Keratinocyte (primary cell): ENCODE results near the gene RAPGEF4. TPM values are rescaled to one million over a fixed set of nuclear protein-coding genes. Genes with fewer than 3 reads are reported as not detected.
A peak's percentile ranks its signal among the peaks of the same experiment; 100 is the strongest.

Source experiments
- DNase-seq: peaks from one replicate; pipeline ENCODE4 v3.0.0-alpha.2; 2011; ENCODE audit warnings: low read depth, missing footprints, low spot score
- FAIRE-seq: peaks from 2 replicates; lab custom pipeline; 2011; peaks lifted over from hg19 to GRCh38; lab: Jason Lieb, UNC
- H2AFZ ChIP-seq: 2 replicates; pipeline ENCODE4 v1.6.0; 2012; ENCODE audit warnings: low read length, control low read depth, inconsistent platforms; ENCODE audit not compliant: control insufficient read depth
- H3K27ac ChIP-seq: 2 replicates; pipeline ENCODE4 v1.5.1; 2011; ENCODE audit warnings: low read length; ENCODE audit not compliant: control insufficient read depth, insufficient read depth
- H3K27me3 ChIP-seq: 3 replicates; pipeline ENCODE4 v1.6.0; 2011; ENCODE audit warnings: low read length; ENCODE audit not compliant: control insufficient read depth, insufficient read depth; ENCODE audit errors: extremely low read depth
- H3K36me3 ChIP-seq, 2 experiments: 2 replicates in 1 of 2; 3 replicates in 1 of 2; pipeline ENCODE4 v1.5.1; 2011; ENCODE audit warnings: low read length in 2 of 2, mild to moderate bottlenecking in 1 of 2; ENCODE audit not compliant: control insufficient read depth in 2 of 2, insufficient read depth in 2 of 2; ENCODE audit errors: extremely low read depth in 1 of 2
- H3K4me1 ChIP-seq: 3 replicates; pipeline ENCODE4 v1.5.1; 2011; ENCODE audit warnings: low read length; ENCODE audit not compliant: control insufficient read depth, insufficient read depth; ENCODE audit errors: extremely low read depth
- H3K4me2 ChIP-seq: 3 replicates; pipeline ENCODE4 v1.6.0; 2011; ENCODE audit warnings: low read depth, low read length; ENCODE audit not compliant: control insufficient read depth, insufficient read depth; ENCODE audit errors: extremely low read depth
- H3K4me3 ChIP-seq, 3 experiments: fragments of 200-600 bp in 1 of 3; sonication (generic) in 1 of 3; 2 replicates in 2 of 3; 3 replicates in 1 of 3; pipeline ENCODE4 v1.5.1; 2011 to 2016; ENCODE audit warnings: low read length in 3 of 3, mild to moderate bottlenecking in 3 of 3, control low read depth in 2 of 3, inconsistent platforms in 1 of 3, low read depth in 1 of 3, mixed read lengths in 1 of 3, mixed run types in 1 of 3, moderate library complexity in 1 of 3; ENCODE audit not compliant: control insufficient read depth in 2 of 3, insufficient read depth in 2 of 3; ENCODE audit errors: extremely low read depth in 1 of 3
- H3K79me2 ChIP-seq: 2 replicates; pipeline ENCODE4 v1.6.0; 2012; ENCODE audit warnings: low read length; ENCODE audit not compliant: control insufficient read depth, insufficient read depth
- H3K9ac ChIP-seq: 3 replicates; pipeline ENCODE4 v1.6.0; 2011; ENCODE audit warnings: low read length; ENCODE audit not compliant: control insufficient read depth, insufficient read depth; ENCODE audit errors: extremely low read depth
- H3K9me1 ChIP-seq: 3 replicates; pipeline ENCODE4 v1.6.0; 2011; ENCODE audit warnings: low read length; ENCODE audit not compliant: control insufficient read depth, insufficient read depth; ENCODE audit errors: extremely low read depth
- H3K9me3 ChIP-seq: 2 replicates; pipeline ENCODE4 v1.5.1; 2012; ENCODE audit warnings: low read depth, low read length; ENCODE audit not compliant: control insufficient read depth
- H4K20me1 ChIP-seq: 3 replicates; pipeline ENCODE4 v1.6.0; 2011; ENCODE audit warnings: low read length; ENCODE audit not compliant: control insufficient read depth, insufficient read depth; ENCODE audit errors: extremely low read depth
- CTCF ChIP-seq, 3 experiments: IDR thresholded peaks in 1 of 3; conservative IDR thresholded peaks in 1 of 3; optimal IDR thresholded peaks in 1 of 3; 2 replicates in 2 of 3; 3 replicates in 1 of 3; pipeline versions ENCODE3 to v1.5.1; 2011; ENCODE audit warnings: low read length in 3 of 3, mild to moderate bottlenecking in 3 of 3, moderate library complexity in 2 of 3, control low read depth in 1 of 3, inconsistent platforms in 1 of 3; ENCODE audit not compliant: insufficient read depth in 2 of 3; ENCODE audit errors: extremely low read depth in 1 of 3
- EZH2 ChIP-seq: IDR thresholded peaks from one replicate; pipeline ENCODE4 v1.6.1; 2012; ENCODE audit warnings: inconsistent platforms, mild to moderate bottlenecking, low read length, moderate library complexity
- dilution Hi-C: fragments of 300-500 bp; cut with MboI; formaldehyde crosslinking; loops from one replicate; pipeline ENCODE4 v1.7.0; 2020; ENCODE audit warnings: low sequenced_read_pairs; ENCODE audit not compliant: extremely low pct_ligation_motif_present
- polyA plus RNA-seq, 5 experiments: library from polyadenylated mRNA; depleted of rRNA in 3 of 5; stranded (reverse) in 3 of 5; stranded (forward) in 1 of 5; unstranded in 1 of 5; fragments of >200 nt; gene quantifications; 1 replicate in 1 of 5; 2 replicates in 3 of 5; 3 replicates in 1 of 5; pipeline versions ENCODE4 v1.2.1 to v1.2.3, GENCODE V29; 2011 to 2012; ENCODE audit warnings: missing spikeins in 2 of 5, low read depth in 1 of 5, low replicate concordance in 1 of 5

The RAPGEF4 gene
- polyA plus RNA-seq, 1 donor (not counting 4 experiments of a cell fraction or from before 2014, with no cell fraction given): 1.6 TPM

DNA sequence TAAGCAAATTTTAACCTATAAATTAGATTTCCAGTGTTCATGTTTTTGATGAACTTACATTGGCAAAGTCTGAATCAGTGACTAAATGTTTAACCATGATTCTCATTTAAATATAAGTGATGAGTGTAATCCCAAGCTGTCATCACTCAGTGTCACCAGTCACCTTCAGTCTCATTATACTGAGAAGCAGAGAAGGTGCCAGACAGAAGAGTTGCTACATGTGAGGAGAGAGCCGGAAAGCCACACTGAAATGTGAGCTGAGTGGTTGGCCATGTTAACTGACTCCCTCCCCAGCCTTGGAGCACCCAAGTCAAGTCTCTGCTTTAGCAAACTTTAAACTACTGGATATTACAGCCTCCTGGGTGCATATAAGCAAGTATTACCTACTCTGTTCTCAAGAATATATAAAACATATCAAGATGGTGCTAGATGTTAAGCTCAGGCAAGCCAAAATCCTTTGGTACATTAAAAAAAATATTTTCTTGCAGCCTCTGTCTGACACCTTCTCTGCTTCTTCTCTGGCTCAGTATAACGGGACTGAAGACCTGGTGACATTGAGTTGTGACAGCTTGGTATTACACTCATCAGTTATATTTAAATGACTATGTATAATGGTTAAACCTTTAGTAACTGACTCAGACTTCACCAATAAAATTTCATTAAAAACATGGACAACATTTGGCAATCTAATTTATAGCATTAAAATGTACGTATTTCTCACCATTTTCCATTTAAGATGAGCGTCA lies 264.2 kb downstream of the RAPGEF4 start:
- dilution Hi-C loops: no loop called here
- Histone ChIP-seq H3K36me3 (no peaks in the 10 kb centered on the region), H3K4me1 (peaks cover 19% of the 10 kb centered on the region), H2AFZ (no peak overlapping the region), H3K27ac (no peak overlapping the region), H3K9me3 (no peaks in the 10 kb centered on the region), H3K27me3 (no peaks in the 10 kb centered on the region), H3K4me3 (no peak overlapping the region), H3K9me1 (no peaks in the 10 kb centered on the region), H3K79me2 (no peaks in the 10 kb centered on the region), H3K4me2 (no peak overlapping the region), H4K20me1 (no peaks in the 10 kb centered on the region), H3K9ac (no peak overlapping the region)
- TF ChIP-seq EZH2 (no peak), CTCF (optimal IDR thresholded peaks at IDR 0.05 in 1 of 3, IDR thresholded peaks at IDR 0.05 in 1 of 3, conservative IDR thresholded peaks at IDR 0.05 in 1 of 3; ENCODE audit: extremely low read depth in 1 of 3, insufficient read depth in 2 of 3, low read length in 3 of 3) (no peak)
- DNase-seq (no peak), FAIRE-seq (peak; percentile 23)

DNA sequence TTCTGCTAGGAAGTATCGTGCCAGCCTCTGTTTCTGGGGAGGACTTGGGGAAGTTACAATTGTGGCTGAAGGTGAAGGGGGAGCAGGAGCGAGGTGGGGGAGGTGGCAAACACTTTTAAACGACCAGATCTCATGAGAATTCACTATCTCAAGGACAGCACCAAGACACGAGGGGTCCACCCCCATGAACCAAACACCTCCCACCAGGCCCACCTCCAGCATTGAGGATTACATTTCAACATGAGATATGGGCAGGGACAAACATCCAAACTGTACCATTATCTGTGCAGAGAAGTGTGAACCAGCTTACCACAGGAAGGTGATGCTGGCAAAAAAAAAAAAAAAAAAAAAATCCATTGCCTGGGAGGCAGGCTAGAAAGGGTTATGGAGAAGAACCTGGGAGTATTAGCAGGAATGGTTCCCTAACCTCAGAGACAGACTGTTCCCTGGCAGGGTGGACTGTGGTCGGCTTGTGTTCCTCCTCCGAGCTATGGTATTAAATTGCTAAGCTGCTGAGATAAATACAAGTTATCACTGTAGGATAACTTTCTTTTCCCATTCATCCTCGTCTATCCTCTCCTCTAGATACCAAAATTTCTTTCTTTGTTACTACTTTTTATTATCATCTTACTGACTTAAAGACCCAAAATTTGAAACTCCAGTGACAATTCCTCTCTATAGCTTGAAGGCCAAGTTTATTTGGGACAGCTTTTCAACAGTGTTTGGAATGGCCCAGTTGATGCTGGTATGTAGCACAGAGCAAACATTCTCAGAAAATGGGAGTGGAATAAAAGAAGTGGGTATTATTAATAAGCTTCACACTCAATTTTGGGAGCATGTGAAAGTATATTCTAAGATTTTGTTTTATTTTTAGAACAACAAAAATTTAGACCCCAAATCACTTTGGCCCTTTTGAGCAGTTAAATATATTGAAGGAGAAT lies 266.3 kb downstream of the RAPGEF4 start:
- TF ChIP-seq CTCF (optimal IDR thresholded peaks at IDR 0.05 in 1 of 3, IDR thresholded peaks at IDR 0.05 in 1 of 3, conservative IDR thresholded peaks at IDR 0.05 in 1 of 3; ENCODE audit: extremely low read depth in 1 of 3, insufficient read depth in 2 of 3, low read length in 3 of 3) (no peak), EZH2 (no peak)
- no peak overlapping the region for H3K9ac ChIP-seq
- DNase-seq: no peak
- H4K20me1 ChIP-seq: no peaks in the 10 kb centered on the region
- no peak overlapping the region for H3K27ac ChIP-seq
- no peak overlapping the region for H2AFZ ChIP-seq
- no peak overlapping the region for H3K4me2 ChIP-seq
- H3K4me1 ChIP-seq: peaks cover 4% of the 10 kb centered on the region
- dilution Hi-C loops: no loop called here
- no peaks in the 10 kb centered on the region for H3K9me1 ChIP-seq
- FAIRE-seq: no peak
- no peaks in the 10 kb centered on the region for H3K9me3 ChIP-seq
- H3K27me3 ChIP-seq: no peaks in the 10 kb centered on the region
- H3K4me3 ChIP-seq: no peak overlapping the region
- no peaks in the 10 kb centered on the region for H3K36me3 ChIP-seq
- no peaks in the 10 kb centered on the region for H3K79me2 ChIP-seq
